ENCODE data around the gene ITM2C. TPM values are rescaled to one million over a fixed set of nuclear protein-coding genes. Genes with fewer than 3 reads are reported as not detected.

ITM2C gene
- total and polyA plus RNA-seq, 9 of the 15 experiments (the other 6 are each of a cell fraction or from before 2014, with no cell fraction given): 0.49 to 58.8 (median 21.5) TPM

DNA sequence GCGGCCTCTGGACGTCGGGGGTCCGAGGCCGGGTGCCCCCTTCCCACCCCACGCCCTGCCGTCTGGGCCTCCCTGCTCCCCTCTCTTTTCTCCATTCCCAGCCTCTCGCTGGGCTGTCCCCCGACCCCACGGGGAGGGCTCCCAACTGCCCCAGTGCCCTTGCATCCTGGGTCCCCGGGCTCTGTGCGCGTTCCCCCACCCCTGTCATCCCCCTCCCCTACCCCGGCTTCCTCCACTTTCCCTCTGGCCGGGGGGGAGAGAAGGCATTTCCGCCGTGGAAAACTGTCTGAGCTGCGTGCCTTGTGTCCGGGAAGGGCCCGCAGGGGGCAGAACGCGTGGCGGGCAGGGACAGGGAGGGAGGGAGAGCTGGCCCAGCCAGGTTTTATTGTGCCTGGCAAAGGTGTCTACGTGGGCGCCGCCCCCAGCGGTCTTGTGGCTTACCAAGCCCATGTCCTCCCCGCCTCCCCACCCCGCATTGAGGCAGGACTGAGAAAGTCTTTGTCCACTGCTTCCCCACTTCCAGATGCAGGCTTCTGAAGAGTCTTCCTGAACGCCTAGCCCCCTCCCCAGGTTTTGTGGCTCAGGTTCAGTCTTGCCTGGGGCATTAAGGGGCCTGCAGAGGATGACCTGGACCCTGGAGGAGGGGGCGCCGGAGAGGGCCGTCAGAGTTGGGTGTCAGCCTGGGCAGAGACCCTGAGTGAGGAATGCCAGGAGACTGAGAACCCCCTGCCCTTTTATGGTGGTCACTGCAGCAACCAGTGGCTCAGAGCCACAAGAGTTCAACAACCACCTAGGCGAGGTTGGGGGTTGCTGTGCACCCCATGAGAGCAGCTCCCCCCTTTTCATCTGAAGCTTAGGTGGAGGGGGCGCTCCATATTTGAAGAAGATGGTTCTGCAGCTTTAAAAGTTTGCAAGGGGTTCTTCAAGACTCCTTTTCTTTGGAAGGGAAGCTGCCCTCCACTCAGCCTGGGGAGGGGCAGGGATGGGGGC lies 1.3 kb downstream of the ITM2C start (continued):
- TF ChIP-seq ZBTB33 (CRISPR knock-in tag; IDR thresholded peaks at IDR 0.05) (peak; percentile 79), STAG1 (CRISPR knock-in tag; IDR thresholded peaks at IDR 0.05; ENCODE audit: borderline replicate concordance) (no peak), JUNB (CRISPR knock-in tag; conservative IDR thresholded peaks at IDR 0.05) (no peak), MAFK (IDR thresholded peaks at IDR 0.05; ENCODE audit: low read length) (no peak), TCF7 (IDR thresholded peaks at IDR 0.05; ENCODE audit: borderline replicate concordance) (no peak), ZNF175 (CRISPR knock-in tag; IDR thresholded peaks at IDR 0.05; ENCODE audit: low read depth) (no peak), LARP7 (IDR thresholded peaks at IDR 0.05) (no peak), NRF1 (conservative IDR thresholded peaks at IDR 0.05 in 1 of 2, IDR thresholded peaks at IDR 0.05 in 1 of 2) (no peak), ADNP (tag; IDR thresholded peaks at IDR 0.05) (no peak), MAFG (tag; conservative IDR thresholded peaks at IDR 0.05) (no peak), MIER1 (IDR thresholded peaks at IDR 0.05; ENCODE audit: low read depth) (no peak), ZBTB8A (IDR thresholded peaks at IDR 0.05; ENCODE audit: partially characterized antibody) (no peak), HBP1 (CRISPR knock-in tag; IDR thresholded peaks at IDR 0.05) (no peak), NONO (IDR thresholded peaks at IDR 0.05; ENCODE audit: low read depth in 2 of 2, low read length in 1 of 2) (peak in 1 of 2 experiments; percentile 89; a peak in 2 of 4 replicates), DMBX1 (CRISPR knock-in tag; IDR thresholded peaks at IDR 0.05; ENCODE audit: borderline replicate concordance) (no peak), ZNF311 (CRISPR knock-in tag; IDR thresholded peaks at IDR 0.05) (no peak), NFIC (IDR thresholded peaks at IDR 0.05) (0 out of 2 replicates have a peak, but pooled peaks have one; percentile 5), ATF7 (IDR thresholded peaks at IDR 0.05) (peak; percentile 75), ELF1 (tag; IDR thresholded peaks at IDR 0.05) (no peak), DACH1 (IDR thresholded peaks at IDR 0.05; ENCODE audit: partially characterized antibody) (no peak), KDM5B (IDR thresholded peaks at IDR 0.05; ENCODE audit: insufficient replicate concordance, low read depth, low read length) (no peak)
- TF ChIP-seq, protein P1, sequence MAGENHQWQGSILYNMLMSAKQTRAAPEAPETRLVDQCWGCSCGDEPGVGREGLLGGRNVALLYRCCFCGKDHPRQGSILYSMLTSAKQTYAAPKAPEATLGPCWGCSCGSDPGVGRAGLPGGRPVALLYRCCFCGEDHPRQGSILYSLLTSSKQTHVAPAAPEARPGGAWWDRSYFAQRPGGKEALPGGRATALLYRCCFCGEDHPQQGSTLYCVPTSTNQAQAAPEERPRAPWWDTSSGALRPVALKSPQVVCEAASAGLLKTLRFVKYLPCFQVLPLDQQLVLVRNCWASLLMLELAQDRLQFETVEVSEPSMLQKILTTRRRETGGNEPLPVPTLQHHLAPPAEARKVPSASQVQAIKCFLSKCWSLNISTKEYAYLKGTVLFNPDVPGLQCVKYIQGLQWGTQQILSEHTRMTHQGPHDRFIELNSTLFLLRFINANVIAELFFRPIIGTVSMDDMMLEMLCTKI (IDR thresholded peaks at IDR 0.05; ENCODE audit: partially characterized antibody): no peak
